Vagina (tissue), 2 donors: ENCODE results near the gene RNF144B.

ENCODE experiments used
- POLR2A ChIP-seq, 2 donors: fragments of 450-650 bp; IDR thresholded peaks; one replicate each; pipeline ENCODE4 v1.6.1; 2017; ENCODE audit warnings: antibody characterized with exemption in 2 of 2, mild to moderate bottlenecking in 2 of 2, moderate library complexity in 2 of 2
- POLR2AphosphoS5 ChIP-seq, 2 donors: sonication (generic); formaldehyde crosslinking; IDR thresholded peaks; one replicate each; pipeline ENCODE4 v1.9.0; 2017; ENCODE audit warnings: antibody characterized with exemption in 2 of 2, mild to moderate bottlenecking in 2 of 2, low read depth in 1 of 2; ENCODE audit not compliant: insufficient read depth in 1 of 2

DNA sequence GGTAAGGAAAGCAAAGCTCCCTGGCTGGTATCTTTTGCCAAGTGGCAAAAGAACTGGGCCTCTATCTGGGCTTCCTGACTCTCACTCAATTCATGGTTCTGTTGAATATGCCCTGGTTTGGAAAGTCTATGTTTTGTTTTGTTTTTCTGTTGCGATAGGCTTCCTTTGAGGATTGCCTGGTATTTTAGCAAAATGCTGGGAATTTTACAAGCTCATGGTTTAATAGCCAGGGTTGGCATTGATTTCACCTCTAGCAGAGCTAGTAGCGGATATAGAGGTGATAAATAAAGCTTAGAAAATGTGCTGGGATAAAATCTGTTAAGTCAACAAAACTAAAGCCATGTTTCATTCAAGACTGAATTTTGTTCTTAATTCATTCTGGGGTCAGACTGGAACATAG lies 109.9 kb downstream of the RNF144B start:
- no peak for TF ChIP-seq POLR2A (IDR thresholded peaks at IDR 0.05)
- TF ChIP-seq POLR2AphosphoS5 (IDR thresholded peaks at IDR 0.05; ENCODE audit: insufficient read depth in 1 of 2, low read depth in 1 of 2), result no peak
